ENCODE measurements around the gene GFRA1.

Gene GFRA1

DNA sequence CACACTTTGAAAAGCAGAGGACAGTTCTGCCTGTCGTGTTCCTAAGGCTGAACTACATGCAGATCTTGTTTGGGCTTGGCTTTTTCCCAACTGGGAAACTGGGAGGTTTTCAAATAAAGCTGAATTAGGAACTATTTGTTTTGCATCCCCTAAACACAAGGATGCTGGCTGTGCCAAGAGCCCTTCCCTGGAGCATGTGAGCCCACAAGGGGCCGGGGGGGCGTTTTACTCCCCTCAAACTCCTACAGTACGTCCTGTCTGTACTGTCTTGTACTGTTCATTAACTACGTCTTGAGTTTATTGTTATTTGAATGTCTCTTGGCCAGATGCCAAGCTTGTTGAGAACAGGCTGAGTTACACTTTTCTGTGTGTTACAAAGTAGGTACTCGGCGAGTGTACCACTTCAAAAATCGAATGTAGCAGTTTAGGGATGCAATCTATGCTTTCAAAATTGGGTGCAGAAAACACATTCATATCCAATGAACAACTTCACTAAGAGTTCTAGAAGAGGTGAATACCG, 94.9 kb downstream of the GFRA1 start:
- no peak overlapping the region for H3K27ac ChIP-seq (ENCODE audit: poor library complexity, severe bottlenecking)
- no peaks in the 10 kb centered on the region for H3K9me3 ChIP-seq (ENCODE audit: severe bottlenecking)
- DNase-seq (ENCODE audit: low spot score) (no peak), ATAC-seq (ENCODE audit: low read depth) (no peak)
- no peaks in the 10 kb centered on the region for H3K4me1 ChIP-seq (ENCODE audit: insufficient read depth, poor library complexity, severe bottlenecking)
- no peaks in the 10 kb centered on the region for H3K36me3 ChIP-seq (ENCODE audit: low read depth)
- no peak overlapping the region for H3K4me3 ChIP-seq (ENCODE audit: severe bottlenecking)
- TF ChIP-seq CTCF (IDR thresholded peaks at IDR 0.05; ENCODE audit: poor library complexity, severe bottlenecking) = no peak
- H3K27me3 ChIP-seq (ENCODE audit: insufficient read depth, poor library complexity, severe bottlenecking) = no peaks in the 10 kb centered on the region

DNA sequence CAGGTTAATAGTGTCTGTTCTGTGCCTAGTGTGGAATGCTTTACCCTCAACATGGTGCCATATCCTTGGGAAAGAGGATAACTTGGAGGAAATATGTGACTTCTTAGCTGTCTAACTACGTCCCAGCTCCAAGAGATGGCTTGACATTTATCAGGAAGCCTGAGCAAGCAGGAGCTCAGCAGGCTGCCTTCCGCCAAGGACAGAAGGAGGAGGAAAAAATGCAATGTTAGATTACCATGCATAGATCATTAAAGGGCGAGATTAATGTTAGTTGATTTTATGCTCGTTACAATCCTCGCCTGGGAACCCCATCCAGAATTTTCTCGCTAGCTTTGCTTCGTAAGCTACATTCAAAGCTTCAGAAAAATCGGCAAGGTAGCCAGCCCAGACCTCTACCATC, 97.8 kb downstream of the GFRA1 start:
- no peak for TF ChIP-seq CTCF (IDR thresholded peaks at IDR 0.05; ENCODE audit: poor library complexity, severe bottlenecking)
- no peak for ATAC-seq (ENCODE audit: low read depth)
- Histone ChIP-seq H3K27me3 (ENCODE audit: insufficient read depth, poor library complexity, severe bottlenecking) (no peaks in the 10 kb centered on the region), H3K4me3 (ENCODE audit: severe bottlenecking) (no peak overlapping the region), H3K4me1 (ENCODE audit: insufficient read depth, poor library complexity, severe bottlenecking) (no peaks in the 10 kb centered on the region), H3K9me3 (ENCODE audit: severe bottlenecking) (no peaks in the 10 kb centered on the region), H3K36me3 (ENCODE audit: low read depth) (no peaks in the 10 kb centered on the region), H3K27ac (ENCODE audit: poor library complexity, severe bottlenecking) (no peak overlapping the region)
- DNase-seq (ENCODE audit: low spot score) = no peak

DNA sequence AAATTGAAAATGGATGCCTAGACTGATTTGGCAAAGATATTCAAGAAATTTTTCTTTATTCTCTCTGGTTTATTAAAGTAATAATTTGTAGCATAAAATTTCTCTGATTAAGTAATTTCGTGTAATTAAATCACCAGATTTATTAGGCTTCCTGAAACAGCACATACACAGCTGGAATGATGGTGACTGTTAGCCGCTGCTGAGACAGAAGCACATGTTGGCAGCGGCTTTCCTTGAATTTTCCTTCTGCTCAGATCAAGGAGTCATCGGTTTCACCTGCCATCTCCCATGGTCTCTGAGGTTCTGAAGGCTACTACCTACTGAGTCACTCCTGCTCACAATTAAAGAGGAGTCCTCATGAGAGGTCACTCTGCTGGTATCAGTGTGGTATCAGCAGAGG, 101.5 kb downstream of the GFRA1 start:
- Histone ChIP-seq H3K4me1 (ENCODE audit: insufficient read depth, poor library complexity, severe bottlenecking) (no peaks in the 10 kb centered on the region), H3K4me3 (ENCODE audit: severe bottlenecking) (no peak overlapping the region), H3K27me3 (ENCODE audit: insufficient read depth, poor library complexity, severe bottlenecking) (no peaks in the 10 kb centered on the region), H3K36me3 (ENCODE audit: low read depth) (no peaks in the 10 kb centered on the region), H3K27ac (ENCODE audit: poor library complexity, severe bottlenecking) (no peak overlapping the region), H3K9me3 (ENCODE audit: severe bottlenecking) (no peaks in the 10 kb centered on the region)
- DNase-seq (ENCODE audit: low spot score) (no peak), ATAC-seq (ENCODE audit: low read depth) (no peak)
- TF ChIP-seq CTCF (IDR thresholded peaks at IDR 0.05; ENCODE audit: poor library complexity, severe bottlenecking) = no peak

GRCh38 chr10:116170815-116171250, 102.2 kb downstream of the GFRA1 start:
- ATAC-seq (ENCODE audit: low read depth) (no peak), DNase-seq (ENCODE audit: low spot score) (no peak)
- no peak overlapping the region for H3K4me3 ChIP-seq (ENCODE audit: severe bottlenecking)
- no peaks in the 10 kb centered on the region for H3K36me3 ChIP-seq (ENCODE audit: low read depth)
- no peak overlapping the region for H3K27ac ChIP-seq (ENCODE audit: poor library complexity, severe bottlenecking)
- no peak for TF ChIP-seq CTCF (IDR thresholded peaks at IDR 0.05; ENCODE audit: poor library complexity, severe bottlenecking)
- H3K9me3 ChIP-seq (ENCODE audit: severe bottlenecking) = no peaks in the 10 kb centered on the region
- no peaks in the 10 kb centered on the region for H3K4me1 ChIP-seq (ENCODE audit: insufficient read depth, poor library complexity, severe bottlenecking)
- H3K27me3 ChIP-seq (ENCODE audit: insufficient read depth, poor library complexity, severe bottlenecking) = no peaks in the 10 kb centered on the region

GRCh38 chr10:116169782-116170445, 103.1 kb downstream of the GFRA1 start:
- Histone ChIP-seq H3K9me3 (ENCODE audit: severe bottlenecking) (no peaks in the 10 kb centered on the region), H3K36me3 (ENCODE audit: low read depth) (no peaks in the 10 kb centered on the region), H3K27me3 (ENCODE audit: insufficient read depth, poor library complexity, severe bottlenecking) (no peaks in the 10 kb centered on the region), H3K4me3 (ENCODE audit: severe bottlenecking) (no peak overlapping the region), H3K4me1 (ENCODE audit: insufficient read depth, poor library complexity, severe bottlenecking) (no peaks in the 10 kb centered on the region), H3K27ac (ENCODE audit: poor library complexity, severe bottlenecking) (no peak overlapping the region)
- DNase-seq (ENCODE audit: low spot score) = no peak
- TF ChIP-seq CTCF (IDR thresholded peaks at IDR 0.05; ENCODE audit: poor library complexity, severe bottlenecking) = no peak
- no peak for ATAC-seq (ENCODE audit: low read depth)
